K562 (cell line): ENCODE data around the gene RHOV. TPM values are rescaled to one million over a fixed set of nuclear protein-coding genes. Genes with fewer than 3 reads are reported as not detected.
A peak's percentile ranks its signal among the peaks of the same experiment; 100 is the strongest.

ENCODE experiments used
- ATAC-seq: fragments of 200-7000 bp; cut with Tn5 transposase; 3 replicates; pipeline ENCODE4 v1.9.1; 2020; ENCODE audit warnings: moderate library complexity
- BruUV-seq: library from RNA; stranded (reverse); fragments of 400-500 nt; replicated peaks from 2 replicates; lab custom pipeline; 2021; lab: Mats Ljungman, UMichigan
- CTCF ChIA-PET: fragments of 300-600 bp; formaldehyde crosslinking; extraction: SDS; loops from one replicate; lab custom pipeline; 2021; ENCODE audit warnings: low intra/inter-chr PET ratio; lab: Yijun Ruan, JAX
- POLR2A ChIA-PET: fragments of 300-600, 350-650 bp; sonication (Branson Sonifier 250); formaldehyde crosslinking; extraction: SDS; loops from one replicate; lab custom pipeline; 2021; ENCODE audit warnings: antibody characterized with exemption, inconsistent platforms; lab: Yijun Ruan, JAX
- DNase-seq, 4 experiments: peaks; one replicate each; pipeline versions ENCODE4 v3.0.0 to v3.0.0-alpha.2; 2011 to 2018; ENCODE audit warnings: low spot score in 3 of 4, mixed read lengths in 3 of 4; ENCODE audit errors: extremely low read depth in 1 of 4
- FAIRE-seq: peaks from 2 replicates; lab custom pipeline; 2011; peaks lifted over from hg19 to GRCh38; lab: Jason Lieb, UNC
- H2AFZ ChIP-seq: 2 replicates; pipeline ENCODE4 v1.6.0; 2011; ENCODE audit warnings: low read depth, low read length, control low read depth, inconsistent platforms
- H3K27ac ChIP-seq: fragments of 200-600 bp; 3 replicates; pipeline ENCODE4 v1.8.0; 2011; ENCODE audit warnings: low read depth, mild to moderate bottlenecking, control low read depth, inconsistent platforms, low read length, moderate library complexity, mixed read lengths; ENCODE audit errors: extremely low read depth
- H3K27me3 ChIP-seq, 2 experiments: fragments of 300-600 bp in 1 of 2; 2 replicates in 1 of 2; 3 replicates in 1 of 2; pipeline versions ENCODE4 v1.6.0 to v1.8.0; 2011; ENCODE audit warnings: inconsistent platforms in 2 of 2, low read length in 2 of 2, mild to moderate bottlenecking in 1 of 2, mixed read lengths in 1 of 2, moderate library complexity in 1 of 2; ENCODE audit not compliant: control insufficient read depth in 2 of 2, insufficient read depth in 2 of 2
- H3K36me3 ChIP-seq: fragments of 300-600 bp; 3 replicates; pipeline ENCODE4 v1.8.0; 2011; ENCODE audit warnings: mild to moderate bottlenecking, low read length, inconsistent platforms; ENCODE audit not compliant: control insufficient read depth, insufficient read depth
- H3K4me1 ChIP-seq, 2 experiments: fragments of 200-600 bp in 1 of 2; replicated peaks in 1 of 2; 2 replicates in 1 of 2; 3 replicates in 1 of 2; pipeline versions ENCODE4 v1.5.1 to v1.8.0; 2011; ENCODE audit warnings: inconsistent platforms in 2 of 2, low read length in 2 of 2, mild to moderate bottlenecking in 1 of 2, mixed read lengths in 1 of 2, moderate library complexity in 1 of 2; ENCODE audit not compliant: control insufficient read depth in 2 of 2, insufficient read depth in 2 of 2
- H3K4me2 ChIP-seq: 2 replicates; pipeline ENCODE4 v1.6.1; 2011; ENCODE audit warnings: low read length, control low read depth, inconsistent platforms, mixed read lengths; ENCODE audit not compliant: insufficient read depth
- H3K4me3 ChIP-seq: fragments of 200-600 bp; sonication (generic), shearing (Covaris generic); 2 replicates; pipeline ENCODE4 v1.5.1; 2016; ENCODE audit warnings: control low read depth, inconsistent platforms
- H3K79me2 ChIP-seq: fragments of 200-600 bp; 3 replicates; pipeline ENCODE4 v1.8.0; 2011; ENCODE audit warnings: low read length, inconsistent platforms; ENCODE audit not compliant: control insufficient read depth, insufficient read depth
- H3K9ac ChIP-seq, 2 experiments: 2 replicates each; pipeline versions ENCODE4 v1.6.0 to v1.6.1; 2011; ENCODE audit warnings: low read depth in 2 of 2, low read length in 2 of 2, control low read depth in 1 of 2, inconsistent platforms in 1 of 2, mild to moderate bottlenecking in 1 of 2, mixed read lengths in 1 of 2; ENCODE audit not compliant: insufficient read depth in 1 of 2
- H3K9me1 ChIP-seq: one replicate; pipeline ENCODE4 v1.6.0; 2011; ENCODE audit warnings: inconsistent platforms, mild to moderate bottlenecking, low read length, moderate library complexity; ENCODE audit not compliant: control insufficient read depth, insufficient read depth
- H3K9me3 ChIP-seq: replicated peaks from 2 replicates; pipeline ENCODE4 v1.5.1; 2011; ENCODE audit warnings: low read depth, low read length, inconsistent platforms; ENCODE audit not compliant: control insufficient read depth, insufficient read depth
- H4K20me1 ChIP-seq: replicated peaks from 2 replicates; pipeline ENCODE4 v1.6.1; 2011; ENCODE audit warnings: low read length, inconsistent platforms, mixed read lengths; ENCODE audit not compliant: control insufficient read depth, insufficient read depth
- BACH1 ChIP-seq: fragments of 200-800 bp; sonication (Bioruptor generic); IDR thresholded peaks from 2 replicates; pipeline ENCODE4 v1.6.1; 2016; ENCODE audit warnings: missing genetic modification characterization, missing compliant biosample characterization
- EZH2 ChIP-seq: IDR thresholded peaks from 2 replicates; pipeline ENCODE4 v1.6.1; 2012; ENCODE audit warnings: low read depth, mild to moderate bottlenecking, inconsistent platforms, low read length, borderline replicate concordance
- FOS ChIP-seq: IDR thresholded peaks from 3 replicates; pipeline ENCODE4 v1.6.1; 2011; ENCODE audit not compliant: insufficient read length; ENCODE audit errors: extremely low read depth
- FUS ChIP-seq: fragments of 200-400 bp; formaldehyde crosslinking; optimal IDR thresholded peaks from 2 replicates; pipeline ENCODE3; 2017; ENCODE audit warnings: low read depth, low read length
- HEY1 ChIP-seq: fragments of 250-450 bp; sonication (Bioruptor Pico); IDR thresholded peaks from 2 replicates; pipeline ENCODE4 v1.5.0; 2020; ENCODE audit warnings: mild to moderate bottlenecking, moderate library complexity, borderline replicate concordance
- PHF21A ChIP-seq: fragments of 450-650 bp; IDR thresholded peaks from 2 replicates; pipeline ENCODE4 v1.6.1; 2017; ENCODE audit warnings: low read depth, borderline replicate concordance
- RBM15 ChIP-seq: fragments of 200-400 bp; formaldehyde crosslinking; IDR thresholded peaks from 2 replicates; pipeline ENCODE4 v1.6.1; 2018; ENCODE audit warnings: mild to moderate bottlenecking, low read length, moderate library complexity; ENCODE audit not compliant: insufficient read depth
- SMARCC2 ChIP-seq: fragments of 450-650 bp; IDR thresholded peaks from 2 replicates; pipeline ENCODE4 v1.6.1; 2017; ENCODE audit warnings: antibody characterized with exemption, moderate library complexity, mild to moderate bottlenecking, low read depth
- SNAPC5 ChIP-seq: fragments of 250-450 bp; sonication (Bioruptor Pico); IDR thresholded peaks from 2 replicates; pipeline ENCODE4 v1.8.0; 2021; ENCODE audit warnings: moderate library complexity, mild to moderate bottlenecking, inconsistent platforms
- TAF1 ChIP-seq: IDR thresholded peaks from 2 replicates; pipeline ENCODE4 v1.6.1; 2011; ENCODE audit warnings: mild to moderate bottlenecking, low read length, moderate library complexity; ENCODE audit not compliant: insufficient read depth, control insufficient read depth, severe bottlenecking; ENCODE audit errors: extremely low read depth
- TCF3 ChIP-seq: sonication (generic); formaldehyde crosslinking; IDR thresholded peaks from 2 replicates; pipeline ENCODE4 v1.4.0; 2020; ENCODE audit warnings: mild to moderate bottlenecking, missing genetic modification reagents
- ZNF217 ChIP-seq: sonication (generic); formaldehyde crosslinking; IDR thresholded peaks from 2 replicates; pipeline ENCODE4 v1.8.0; 2022; ENCODE audit warnings: mild to moderate bottlenecking, missing genetic modification reagents
- ZNF232 ChIP-seq: sonication (generic); formaldehyde crosslinking; IDR thresholded peaks from 2 replicates; pipeline ENCODE4 v1.8.0; 2022; ENCODE audit warnings: mild to moderate bottlenecking, missing genetic modification reagents
- ZNF699 ChIP-seq: fragments of 250-450 bp; sonication (Bioruptor Pico); IDR thresholded peaks from 2 replicates; pipeline ENCODE4 v1.8.0; 2021; ENCODE audit warnings: mild to moderate bottlenecking, moderate library complexity; ENCODE audit not compliant: insufficient replicate concordance
- ZSCAN29 ChIP-seq: fragments of 450-650 bp; IDR thresholded peaks from 2 replicates; pipeline ENCODE4 v1.6.1; 2017
- WGBS: fragments of 100-300 bp; shearing (Covaris generic); methylation state at CpG from one replicate; pipeline ENCODE4 v1.1.6; 2016; ENCODE audit warnings: low coverage, mixed read lengths; ENCODE audit not compliant: insufficient coverage; ENCODE audit errors: missing lambda C conversion rate; 5-methylcytosine and 5-hydroxymethylcytosine counted together
- in situ Hi-C: fragments of 300-500 bp; cut with MboI; formaldehyde crosslinking; loops from 4 replicates; pipeline ENCODE4 v1.15.0; 2018; ENCODE audit warnings: inconsistent platforms, mixed read lengths
- intact Hi-C: fragments of 100-400 bp; cut with micrococcal nuclease; formaldehyde crosslinking; loops from 2 replicates; pipeline ENCODE4 v1.14.2; 2022
- polyA plus RNA-seq, 8 experiments: library from polyadenylated mRNA; depleted of rRNA in 4 of 8; stranded (reverse) in 5 of 8; unstranded in 3 of 8; fragments of >200 nt; fragmentation: Nextera tagmentation in 2 of 8; fragmentation: Illumina TruSeq in 1 of 8; extraction: Ambion mirVana in 2 of 8; extraction: Trizol in 1 of 8; gene quantifications; 2 replicates each; pipeline versions ENCODE4 v1.2.1 to v1.2.3, GENCODE V29; 2011 to 2014; ENCODE audit warnings: inconsistent platforms in 1 of 8, missing spikeins in 1 of 8
- total RNA-seq, 7 experiments: library from RNA; depleted of rRNA in 6 of 7; stranded (reverse); fragments of >200 nt in 6 of 7; fragmentation: Illumina TruSeq in 2 of 7; extraction: Trizol in 2 of 7; gene quantifications; 2 replicates each; pipeline versions ENCODE4 v1.2.1 to v1.2.3, GENCODE V29; 2011 to 2021; ENCODE audit warnings: low replicate concordance in 1 of 7

RHOV gene
- total and polyA plus RNA-seq, 9 of the 15 experiments (the other 6 are each of a cell fraction or from before 2014, with no cell fraction given), result 0.08 to 2.0 (median 1.1) TPM

GRCh38 chr15:40922608-40923005 lies 48.6 kb upstream of the RHOV start:
- Histone ChIP-seq H3K27me3 (peaks cover 0 to 12% of the 10 kb centered on the region in 2 experiments; a peak in 2 of 5 replicates), H3K79me2 (no peaks in the 10 kb centered on the region), H3K4me2 (no peak overlapping the region), H3K27ac (no peak overlapping the region), H3K36me3 (no peaks in the 10 kb centered on the region), H2AFZ (no peak overlapping the region), H3K9ac (peak overlapping the region in 1 of 2 experiments; percentile 43; a peak in 1 of 4 replicates), H3K4me3 (no peak overlapping the region), H3K9me3 (no peaks in the 10 kb centered on the region), H4K20me1 (0 out of 2 replicates have a peak, but pooled peaks cover 4% of the 10 kb centered on the region), H3K9me1 (no peaks in the 10 kb centered on the region), H3K4me1 (peaks cover 4 to 41% of the 10 kb centered on the region in 2 experiments; a peak in 3 of 5 replicates)
- 41% methylated on average over 10 of the region's 10 CpGs for WGBS
- in situ Hi-C loops (no loop called here), intact Hi-C loops (no loop called here)
- POLR2A ChIA-PET, result interaction anchor here (0.9 to 1.3 kb wide), 2 partner anchors 13 to 15 kb away, joined by 3 read pairs; no protein-coding TSS in a partner anchor
- DNase-seq (no peak), FAIRE-seq (no peak), ATAC-seq (no peak)
- no TSS peak for BruUV-seq
- TF ChIP-seq SMARCC2, result no peak
- TF ChIP-seq ZSCAN29, result no peak
- no peak for TF ChIP-seq HEY1 (CRISPR knock-in tag)
- no peak for TF ChIP-seq TCF3 (CRISPR knock-in tag)
- TF ChIP-seq EZH2, result no peak
- TF ChIP-seq TAF1, result no peak
- TF ChIP-seq SNAPC5 (CRISPR knock-in tag), result no peak
- no peak for TF ChIP-seq ZNF699 (CRISPR knock-in tag)
- no peak for TF ChIP-seq ZNF217
- TF ChIP-seq BACH1 (tag), result no peak
- TF ChIP-seq ZNF232 (CRISPR knock-in tag), result no peak
- no peak for TF ChIP-seq RBM15
- no peak for TF ChIP-seq PHF21A
- TF ChIP-seq FOS, result no peak
- no peak for TF ChIP-seq FUS
- CTCF ChIA-PET, result no interaction called here
